Ascending aorta (tissue), 2 donors: ENCODE data around the gene NRSN1. TPM values are rescaled to one million over a fixed set of nuclear protein-coding genes. Genes with fewer than 3 reads are reported as not detected.

Source experiments
- DNase-seq, 2 donors: peaks; one replicate each; pipeline ENCODE4 v3.0.0-alpha.2; 2019; ENCODE audit warnings: low spot score in 2 of 2
- H3K27ac ChIP-seq, 2 donors: fragments of 200-600 bp; sonication (generic); one replicate each; pipeline ENCODE4 v1.5.1; 2016 to 2017; ENCODE audit warnings: mild to moderate bottlenecking in 1 of 2
- H3K27me3 ChIP-seq: fragments of 200-600 bp; sonication (generic); one replicate; pipeline ENCODE4 v1.5.1; 2017
- H3K36me3 ChIP-seq, 2 donors: fragments of 200-600 bp; sonication (generic); one replicate each; pipeline ENCODE4 v1.5.1; 2016
- H3K4me1 ChIP-seq, 2 donors: fragments of 200-600 bp; sonication (generic); one replicate each; pipeline ENCODE4 v1.5.1; 2016 to 2017; ENCODE audit warnings: mild to moderate bottlenecking in 1 of 2
- H3K4me3 ChIP-seq, 2 donors: fragments of 200-600 bp; sonication (generic); one replicate each; pipeline ENCODE4 v1.5.1; 2016 to 2017; ENCODE audit warnings: mild to moderate bottlenecking in 1 of 2
- H3K9me3 ChIP-seq, 2 donors: fragments of 200-600 bp; sonication (generic); one replicate each; pipeline ENCODE4 v1.5.1; 2016
- intact Hi-C: fragments of 100-400 bp; cut with DNase I; formaldehyde crosslinking; loops from one replicate; pipeline ENCODE4 v1.15.1; 2023
- total RNA-seq: library from RNA; depleted of rRNA; stranded (reverse); fragments of >200 nt; gene quantifications from one replicate; pipeline ENCODE4 v1.1.0, GENCODE V29; 2016
- TF ChIP-seq, protein P1 (sequence below), 3 experiments: fragments of 200-600 bp in 2 of 3; fragments of 450-650 bp in 1 of 3; sonication (generic) in 2 of 3; IDR thresholded peaks; one replicate each; pipeline ENCODE4 v1.5.1; 2016 to 2019; ENCODE audit warnings: antibody characterized with exemption in 3 of 3, mild to moderate bottlenecking in 1 of 3, moderate library complexity in 1 of 3

The NRSN1 gene
- total RNA-seq, 1 donor from 2014 or later: not detected

DNA sequence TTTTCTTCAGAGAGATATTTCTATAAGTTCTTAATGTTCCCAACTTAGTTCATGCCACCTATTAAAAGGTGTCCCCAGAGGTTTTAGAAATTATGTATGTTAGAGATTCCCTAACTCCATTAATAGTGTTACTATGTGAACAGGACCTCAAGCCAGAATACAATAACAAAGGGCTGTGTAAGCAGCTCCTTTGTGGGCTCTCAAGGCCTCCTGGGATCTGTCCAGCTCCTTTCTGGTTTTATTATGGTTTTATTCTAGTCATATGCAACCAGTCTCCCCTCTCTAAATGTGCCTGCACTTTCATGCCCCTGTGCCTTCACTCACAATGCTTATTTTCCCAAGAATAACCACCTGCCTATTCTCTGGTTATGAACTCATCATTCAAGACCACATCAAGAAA is 22.7 kb downstream of the NRSN1 start:
- Histone ChIP-seq H3K27ac (no peak overlapping the region), H3K4me3 (no peak overlapping the region), H3K4me1 (no peaks in the 10 kb centered on the region), H3K36me3 (no peaks in the 10 kb centered on the region), H3K9me3 (no peaks in the 10 kb centered on the region), H3K27me3 (no peaks in the 10 kb centered on the region)
- TF ChIP-seq, protein P1, sequence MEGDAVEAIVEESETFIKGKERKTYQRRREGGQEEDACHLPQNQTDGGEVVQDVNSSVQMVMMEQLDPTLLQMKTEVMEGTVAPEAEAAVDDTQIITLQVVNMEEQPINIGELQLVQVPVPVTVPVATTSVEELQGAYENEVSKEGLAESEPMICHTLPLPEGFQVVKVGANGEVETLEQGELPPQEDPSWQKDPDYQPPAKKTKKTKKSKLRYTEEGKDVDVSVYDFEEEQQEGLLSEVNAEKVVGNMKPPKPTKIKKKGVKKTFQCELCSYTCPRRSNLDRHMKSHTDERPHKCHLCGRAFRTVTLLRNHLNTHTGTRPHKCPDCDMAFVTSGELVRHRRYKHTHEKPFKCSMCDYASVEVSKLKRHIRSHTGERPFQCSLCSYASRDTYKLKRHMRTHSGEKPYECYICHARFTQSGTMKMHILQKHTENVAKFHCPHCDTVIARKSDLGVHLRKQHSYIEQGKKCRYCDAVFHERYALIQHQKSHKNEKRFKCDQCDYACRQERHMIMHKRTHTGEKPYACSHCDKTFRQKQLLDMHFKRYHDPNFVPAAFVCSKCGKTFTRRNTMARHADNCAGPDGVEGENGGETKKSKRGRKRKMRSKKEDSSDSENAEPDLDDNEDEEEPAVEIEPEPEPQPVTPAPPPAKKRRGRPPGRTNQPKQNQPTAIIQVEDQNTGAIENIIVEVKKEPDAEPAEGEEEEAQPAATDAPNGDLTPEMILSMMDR (IDR thresholded peaks at IDR 0.05): no peak
- no peak for DNase-seq
- intact Hi-C loops: no loop called here

DNA sequence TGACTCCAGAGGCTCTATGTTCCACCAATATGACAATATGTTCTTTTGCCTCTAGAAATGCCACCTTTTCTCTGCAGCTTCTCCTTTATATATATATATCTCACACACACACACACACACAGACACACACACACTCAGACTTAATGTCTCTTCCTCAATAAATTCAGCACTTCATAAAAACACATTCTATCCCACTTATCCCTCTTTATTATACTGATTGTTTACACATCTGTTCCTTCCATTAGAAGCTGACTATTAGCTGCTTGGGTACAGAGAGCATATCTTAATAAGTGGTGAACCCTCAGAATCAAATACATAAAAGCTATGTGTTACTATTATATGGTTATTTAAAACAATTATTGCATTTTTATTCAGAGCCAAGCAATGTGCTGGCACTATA is 23.3 kb downstream of the NRSN1 start:
- H3K9me3 ChIP-seq: no peaks in the 10 kb centered on the region
- no peak overlapping the region for H3K27ac ChIP-seq
- TF ChIP-seq, protein P1 (IDR thresholded peaks at IDR 0.05): no peak
- no peaks in the 10 kb centered on the region for H3K36me3 ChIP-seq
- no peak for DNase-seq
- intact Hi-C loops: no loop called here
- H3K4me3 ChIP-seq: no peak overlapping the region
- no peaks in the 10 kb centered on the region for H3K27me3 ChIP-seq
- no peaks in the 10 kb centered on the region for H3K4me1 ChIP-seq

DNA sequence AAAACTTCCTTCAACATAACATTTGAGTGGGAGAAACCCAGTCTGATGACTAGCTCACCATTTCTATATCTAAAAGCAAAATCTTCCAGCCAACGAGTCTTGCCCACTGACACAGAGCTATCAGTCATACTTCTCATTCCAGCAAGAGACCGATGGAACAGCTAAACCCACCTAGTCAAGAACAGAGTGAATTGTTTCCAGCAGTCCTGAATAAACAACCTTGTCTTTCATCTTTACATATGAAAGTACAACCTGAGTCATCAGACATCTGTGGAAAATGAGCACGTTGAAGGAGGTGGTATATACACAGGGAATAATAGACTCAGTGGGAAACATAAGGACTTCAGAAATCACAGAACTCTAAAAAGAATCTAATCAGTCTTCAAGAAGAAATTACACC is 23.8 kb downstream of the NRSN1 start:
- TF ChIP-seq, protein P1 (IDR thresholded peaks at IDR 0.05): no peak
- Histone ChIP-seq H3K36me3 (no peaks in the 10 kb centered on the region), H3K4me3 (no peak overlapping the region), H3K27ac (no peak overlapping the region), H3K9me3 (no peaks in the 10 kb centered on the region), H3K4me1 (no peaks in the 10 kb centered on the region), H3K27me3 (no peaks in the 10 kb centered on the region)
- no peak for DNase-seq
- intact Hi-C loops: no loop called here

DNA sequence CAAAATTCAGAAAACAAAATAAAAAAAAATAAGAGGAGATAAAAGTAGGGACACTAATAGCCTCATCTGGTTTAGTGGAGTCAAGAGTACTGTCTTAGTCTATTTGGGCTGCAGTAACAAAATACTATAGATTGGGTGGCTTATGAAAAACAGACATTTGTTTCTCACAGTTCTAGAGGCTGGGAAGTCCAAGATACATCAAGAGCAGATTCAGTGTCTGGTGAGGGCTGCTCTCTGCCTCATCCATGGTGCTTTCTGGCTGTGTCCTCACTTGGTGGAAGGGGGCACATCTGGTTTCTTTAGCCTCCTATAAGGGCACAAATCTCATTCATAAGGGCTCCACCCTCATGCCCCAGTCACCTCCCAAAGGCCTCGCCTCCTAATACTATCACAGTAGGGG is 26.0 kb downstream of the NRSN1 start:
- Histone ChIP-seq H3K36me3 (no peaks in the 10 kb centered on the region), H3K9me3 (no peaks in the 10 kb centered on the region), H3K27me3 (no peaks in the 10 kb centered on the region), H3K4me1 (no peaks in the 10 kb centered on the region), H3K4me3 (no peak overlapping the region), H3K27ac (no peak overlapping the region)
- TF ChIP-seq, protein P1 (IDR thresholded peaks at IDR 0.05): no peak
- intact Hi-C loops: no loop called here
- no peak for DNase-seq

DNA sequence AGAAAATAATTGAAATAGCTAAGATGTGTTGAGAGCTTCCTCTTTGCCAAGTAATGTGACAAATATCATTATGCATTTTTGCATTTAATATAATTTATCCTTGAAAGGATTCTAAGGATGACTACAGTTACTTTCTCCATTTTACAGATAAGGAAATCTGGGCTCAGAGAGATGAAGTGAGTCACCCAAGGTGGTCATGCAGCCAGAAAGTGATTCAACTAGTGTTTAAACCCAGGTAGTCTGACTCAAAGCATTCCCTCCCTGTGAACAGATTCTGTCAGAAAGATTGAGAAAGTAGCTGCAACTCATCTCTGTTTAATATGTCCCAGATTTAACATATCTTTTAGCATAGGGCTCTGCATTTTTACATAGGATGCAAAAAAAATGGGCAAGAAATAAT is 28.1 kb downstream of the NRSN1 start:
- intact Hi-C loops: no loop called here
- H3K27me3 ChIP-seq: no peaks in the 10 kb centered on the region
- TF ChIP-seq, protein P1 (IDR thresholded peaks at IDR 0.05): no peak
- no peaks in the 10 kb centered on the region for H3K4me1 ChIP-seq
- DNase-seq: no peak
- no peak overlapping the region for H3K27ac ChIP-seq
- no peaks in the 10 kb centered on the region for H3K36me3 ChIP-seq
- no peaks in the 10 kb centered on the region for H3K9me3 ChIP-seq
- no peak overlapping the region for H3K4me3 ChIP-seq

DNA sequence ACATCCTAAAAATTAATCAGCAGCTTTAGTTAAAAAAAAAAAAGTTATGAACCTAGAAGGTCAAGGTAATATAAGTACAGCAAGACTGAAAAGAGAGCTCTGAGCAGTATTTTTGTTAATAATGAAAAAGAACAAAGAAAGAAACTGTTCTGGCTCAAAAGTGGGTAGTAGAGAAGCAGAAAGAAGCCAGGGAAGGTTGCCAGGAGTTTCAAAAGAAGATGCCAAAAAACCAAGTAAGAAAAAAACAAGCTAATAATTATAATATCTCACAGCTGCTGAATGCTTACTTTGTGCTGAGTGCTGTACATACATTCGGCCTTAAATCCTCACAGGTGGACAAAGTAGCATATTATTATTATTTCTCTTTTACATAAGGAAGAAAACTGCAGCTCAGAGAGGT is 31.9 kb downstream of the NRSN1 start:
- H3K4me1 ChIP-seq: no peaks in the 10 kb centered on the region
- H3K9me3 ChIP-seq: no peaks in the 10 kb centered on the region
- no peak overlapping the region for H3K4me3 ChIP-seq
- TF ChIP-seq, protein P1 (IDR thresholded peaks at IDR 0.05): no peak
- no peaks in the 10 kb centered on the region for H3K36me3 ChIP-seq
- intact Hi-C loops: no loop called here
- DNase-seq: no peak
- no peaks in the 10 kb centered on the region for H3K27me3 ChIP-seq
- no peak overlapping the region for H3K27ac ChIP-seq
